ENCODE data around the gene AQP2. TPM values are rescaled to one million over a fixed set of nuclear protein-coding genes. Genes with fewer than 3 reads are reported as not detected.
A peak's percentile ranks its signal among the peaks of the same experiment; 100 is the strongest.

Gene AQP2
- total RNA-seq, 2 experiments from 2014 or later, result not detected

GRCh38 chr12:49964849-49965624 is 14.5 kb downstream of the AQP2 start:
- CTCF ChIA-PET, result interaction anchor here (0.9 to 9.6 kb wide), 12 partner anchors 18 to 320 kb away, joined by 3 to 128 read pairs (median 12); partner anchors contain the start of gene AQP2
- Mint-ChIP-seq H3K4me3 (no peak overlapping the region), H3K4me1 (ENCODE audit: low read depth) (peaks cover 6% of the 10 kb centered on the region), H3K27ac (no peak overlapping the region), H3K27me3 (peaks cover 36% of the 10 kb centered on the region), H3K9me3 (no peaks in the 10 kb centered on the region), H3K36me3 (ENCODE audit: low read depth) (no peaks in the 10 kb centered on the region)
- ATAC-seq, result no peak
- DNase-seq, result no peak
- POLR2A ChIA-PET, result interaction anchor here (0.6 to 0.9 kb wide), 3 partner anchors 16 to 1113 kb away, joined by 3 to 4 read pairs (median 4); partner anchors contain the start of gene DDX23
- intact Hi-C loops (cut with micrococcal nuclease), result loop anchor here (5.0 kb wide), 2 partner anchors 92 to 107 kb away; partner anchors contain the start of gene ASIC1
- no peak for TF ChIP-seq CTCF (IDR thresholded peaks at IDR 0.05)

GRCh38 chr12:49965836-49966235 is 15.3 kb downstream of the AQP2 start:
- peaks cover under 1% of the 10 kb centered on the region for H3K4me1 Mint-ChIP-seq (ENCODE audit: low read depth)
- CTCF ChIA-PET, result interaction anchor here (0.8 to 9.6 kb wide), 28 partner anchors 12 to 217 kb away, joined by 3 to 128 read pairs (median 14); partner anchors contain the start of genes AQP2 and CERS5
- no peak overlapping the region for H3K27ac Mint-ChIP-seq
- no peak overlapping the region for H3K4me3 Mint-ChIP-seq
- H3K36me3 Mint-ChIP-seq (ENCODE audit: low read depth), result no peaks in the 10 kb centered on the region
- no peak for DNase-seq
- TF ChIP-seq CTCF (IDR thresholded peaks at IDR 0.05), result no peak
- H3K9me3 Mint-ChIP-seq, result no peaks in the 10 kb centered on the region
- ATAC-seq, result no peak
- peaks cover 28% of the 10 kb centered on the region for H3K27me3 Mint-ChIP-seq
- intact Hi-C loops (cut with micrococcal nuclease), result loop anchor here (5.0 kb wide), 2 partner anchors 91 to 106 kb away; partner anchors contain the start of gene ASIC1
- POLR2A ChIA-PET, result interaction anchor here (0.9 to 1.0 kb wide), 2 partner anchors 8 to 15 kb away, joined by 3 to 4 read pairs; no protein-coding TSS in a partner anchor

- no peak overlapping the region for H3K4me3 Mint-ChIP-seq
- no peak for ATAC-seq
Measured at GRCh38 chr12:49966511-49967041, 16.0 kb downstream of the AQP2 start.

GRCh38 chr12:49967042-49967776 is 16.7 kb downstream of the AQP2 start:
- no peaks in the 10 kb centered on the region for H3K9me3 Mint-ChIP-seq
- ATAC-seq, result peak; percentile 89
- POLR2A ChIA-PET, result interaction anchor here (0.5 to 1.5 kb wide), 6 partner anchors 8 to 345 kb away, joined by 3 to 5 read pairs (median 4); partner anchors contain the start of gene NCKAP5L
- peaks cover 24% of the 10 kb centered on the region for H3K27me3 Mint-ChIP-seq
- intact Hi-C loops (cut with micrococcal nuclease), result loop anchor here (5.0 kb wide), 2 partner anchors 90 to 105 kb away; partner anchors contain the start of gene ASIC1
- no peak overlapping the region for H3K27ac Mint-ChIP-seq
- CTCF ChIA-PET, result interaction anchor here (0.6 to 9.6 kb wide), 83 partner anchors 9 to 732 kb away, joined by 3 to 128 read pairs (median 5); partner anchors contain the start of genes AQP2, BCDIN3D, CERS5 and COX14
- H3K4me3 Mint-ChIP-seq, result peak overlapping the region; percentile 61
- peak; percentile 96 for DNase-seq
- H3K36me3 Mint-ChIP-seq (ENCODE audit: low read depth), result no peaks in the 10 kb centered on the region
- TF ChIP-seq CTCF (IDR thresholded peaks at IDR 0.05), result peak; percentile 92
- H3K4me1 Mint-ChIP-seq (ENCODE audit: low read depth), result no peaks in the 10 kb centered on the region

More at GRCh38 chr12:49966511-49967041, 16.0 kb downstream of the AQP2 start:
- no peak for TF ChIP-seq CTCF (IDR thresholded peaks at IDR 0.05)
- CTCF ChIA-PET, result interaction anchor here (0.6 to 9.6 kb wide), 73 partner anchors 8 to 483 kb away, joined by 3 to 128 read pairs (median 6); partner anchors contain the start of genes AQP2, BCDIN3D, CERS5 and COX14
- H3K27me3 Mint-ChIP-seq, result peaks cover 27% of the 10 kb centered on the region
- POLR2A ChIA-PET, result interaction anchor here (0.5 to 1.5 kb wide), 5 partner anchors 7 to 346 kb away, joined by 3 to 5 read pairs (median 3); partner anchors contain the start of gene NCKAP5L
- no peak for DNase-seq
- intact Hi-C loops (cut with micrococcal nuclease), result loop anchor here (5.0 kb wide), 2 partner anchors 91 to 106 kb away; partner anchors contain the start of gene ASIC1
- H3K4me1 Mint-ChIP-seq (ENCODE audit: low read depth), result no peaks in the 10 kb centered on the region
- H3K9me3 Mint-ChIP-seq, result no peaks in the 10 kb centered on the region
- H3K36me3 Mint-ChIP-seq (ENCODE audit: low read depth), result no peaks in the 10 kb centered on the region
- no peak overlapping the region for H3K27ac Mint-ChIP-seq
